WTC11 (cell line): Measurements from ENCODE around the gene SH3D19.

Experiments
- ATF2 ChIP-seq: sonication (generic); formaldehyde crosslinking; IDR thresholded peaks from 2 replicates; pipeline ENCODE4 v1.8.1; 2022; ENCODE audit warnings: low read depth, missing genetic modification reagents, borderline replicate concordance
- CREB1 ChIP-seq: sonication (generic); formaldehyde crosslinking; IDR thresholded peaks from 2 replicates; pipeline ENCODE4 v1.8.0; 2023; ENCODE audit warnings: mild to moderate bottlenecking, missing genetic modification reagents
- FOXK1 ChIP-seq: sonication (generic); formaldehyde crosslinking; IDR thresholded peaks from 2 replicates; pipeline ENCODE4 v1.8.0; 2022; ENCODE audit warnings: mild to moderate bottlenecking, moderate library complexity, missing genetic modification reagents
- MAX ChIP-seq: sonication (generic); formaldehyde crosslinking; IDR thresholded peaks from 2 replicates; pipeline ENCODE4 v1.8.0; 2022; ENCODE audit warnings: mild to moderate bottlenecking, missing genetic modification reagents
- MXD4 ChIP-seq: fragments of 250-450 bp; sonication (Bioruptor Pico); IDR thresholded peaks from 2 replicates; pipeline ENCODE4 v1.8.0; 2021; ENCODE audit warnings: mild to moderate bottlenecking, moderate library complexity, borderline replicate concordance
- TEAD1 ChIP-seq: sonication (generic); formaldehyde crosslinking; IDR thresholded peaks from 2 replicates; pipeline ENCODE4 v1.8.0; 2022; ENCODE audit warnings: mild to moderate bottlenecking, missing genetic modification reagents
- TEAD4 ChIP-seq: sonication (generic); formaldehyde crosslinking; IDR thresholded peaks from 2 replicates; pipeline ENCODE4 v1.8.0; 2022; ENCODE audit warnings: mild to moderate bottlenecking, missing genetic modification reagents
- USF2 ChIP-seq: sonication (generic); formaldehyde crosslinking; IDR thresholded peaks from 2 replicates; pipeline ENCODE4 v1.8.1; 2023; ENCODE audit warnings: mild to moderate bottlenecking, missing genetic modification reagents, moderate library complexity
- ZNF232 ChIP-seq: sonication (generic); formaldehyde crosslinking; IDR thresholded peaks from 2 replicates; pipeline ENCODE4 v1.8.0; 2022; ENCODE audit warnings: mild to moderate bottlenecking, missing genetic modification reagents
- TF ChIP-seq, protein P1 (sequence below): fragments of 200-600 bp; IDR thresholded peaks from 2 replicates; pipeline ENCODE4 v1.8.0; 2022; ENCODE audit warnings: antibody characterized with exemption
- TF ChIP-seq, protein P2 (sequence below): sonication (generic); formaldehyde crosslinking; IDR thresholded peaks from 2 replicates; pipeline ENCODE4 v1.8.0; 2023; ENCODE audit warnings: missing genetic modification reagents, mild to moderate bottlenecking, borderline replicate concordance

GRCh38 chr4:151195801-151196200 lies 129.6 kb downstream of the SH3D19 start:
- TF ChIP-seq TEAD4 (CRISPR knock-in tag) (no peak), TEAD1 (CRISPR knock-in tag) (no peak), ATF2 (CRISPR knock-in tag) (no peak), CREB1 (CRISPR knock-in tag) (no peak), FOXK1 (no peak), USF2 (no peak), MAX (CRISPR knock-in tag) (no peak), MXD4 (no peak), ZNF232 (CRISPR knock-in tag) (no peak)
- TF ChIP-seq, protein P1, sequence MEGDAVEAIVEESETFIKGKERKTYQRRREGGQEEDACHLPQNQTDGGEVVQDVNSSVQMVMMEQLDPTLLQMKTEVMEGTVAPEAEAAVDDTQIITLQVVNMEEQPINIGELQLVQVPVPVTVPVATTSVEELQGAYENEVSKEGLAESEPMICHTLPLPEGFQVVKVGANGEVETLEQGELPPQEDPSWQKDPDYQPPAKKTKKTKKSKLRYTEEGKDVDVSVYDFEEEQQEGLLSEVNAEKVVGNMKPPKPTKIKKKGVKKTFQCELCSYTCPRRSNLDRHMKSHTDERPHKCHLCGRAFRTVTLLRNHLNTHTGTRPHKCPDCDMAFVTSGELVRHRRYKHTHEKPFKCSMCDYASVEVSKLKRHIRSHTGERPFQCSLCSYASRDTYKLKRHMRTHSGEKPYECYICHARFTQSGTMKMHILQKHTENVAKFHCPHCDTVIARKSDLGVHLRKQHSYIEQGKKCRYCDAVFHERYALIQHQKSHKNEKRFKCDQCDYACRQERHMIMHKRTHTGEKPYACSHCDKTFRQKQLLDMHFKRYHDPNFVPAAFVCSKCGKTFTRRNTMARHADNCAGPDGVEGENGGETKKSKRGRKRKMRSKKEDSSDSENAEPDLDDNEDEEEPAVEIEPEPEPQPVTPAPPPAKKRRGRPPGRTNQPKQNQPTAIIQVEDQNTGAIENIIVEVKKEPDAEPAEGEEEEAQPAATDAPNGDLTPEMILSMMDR, result no peak
- TF ChIP-seq, protein P2, sequence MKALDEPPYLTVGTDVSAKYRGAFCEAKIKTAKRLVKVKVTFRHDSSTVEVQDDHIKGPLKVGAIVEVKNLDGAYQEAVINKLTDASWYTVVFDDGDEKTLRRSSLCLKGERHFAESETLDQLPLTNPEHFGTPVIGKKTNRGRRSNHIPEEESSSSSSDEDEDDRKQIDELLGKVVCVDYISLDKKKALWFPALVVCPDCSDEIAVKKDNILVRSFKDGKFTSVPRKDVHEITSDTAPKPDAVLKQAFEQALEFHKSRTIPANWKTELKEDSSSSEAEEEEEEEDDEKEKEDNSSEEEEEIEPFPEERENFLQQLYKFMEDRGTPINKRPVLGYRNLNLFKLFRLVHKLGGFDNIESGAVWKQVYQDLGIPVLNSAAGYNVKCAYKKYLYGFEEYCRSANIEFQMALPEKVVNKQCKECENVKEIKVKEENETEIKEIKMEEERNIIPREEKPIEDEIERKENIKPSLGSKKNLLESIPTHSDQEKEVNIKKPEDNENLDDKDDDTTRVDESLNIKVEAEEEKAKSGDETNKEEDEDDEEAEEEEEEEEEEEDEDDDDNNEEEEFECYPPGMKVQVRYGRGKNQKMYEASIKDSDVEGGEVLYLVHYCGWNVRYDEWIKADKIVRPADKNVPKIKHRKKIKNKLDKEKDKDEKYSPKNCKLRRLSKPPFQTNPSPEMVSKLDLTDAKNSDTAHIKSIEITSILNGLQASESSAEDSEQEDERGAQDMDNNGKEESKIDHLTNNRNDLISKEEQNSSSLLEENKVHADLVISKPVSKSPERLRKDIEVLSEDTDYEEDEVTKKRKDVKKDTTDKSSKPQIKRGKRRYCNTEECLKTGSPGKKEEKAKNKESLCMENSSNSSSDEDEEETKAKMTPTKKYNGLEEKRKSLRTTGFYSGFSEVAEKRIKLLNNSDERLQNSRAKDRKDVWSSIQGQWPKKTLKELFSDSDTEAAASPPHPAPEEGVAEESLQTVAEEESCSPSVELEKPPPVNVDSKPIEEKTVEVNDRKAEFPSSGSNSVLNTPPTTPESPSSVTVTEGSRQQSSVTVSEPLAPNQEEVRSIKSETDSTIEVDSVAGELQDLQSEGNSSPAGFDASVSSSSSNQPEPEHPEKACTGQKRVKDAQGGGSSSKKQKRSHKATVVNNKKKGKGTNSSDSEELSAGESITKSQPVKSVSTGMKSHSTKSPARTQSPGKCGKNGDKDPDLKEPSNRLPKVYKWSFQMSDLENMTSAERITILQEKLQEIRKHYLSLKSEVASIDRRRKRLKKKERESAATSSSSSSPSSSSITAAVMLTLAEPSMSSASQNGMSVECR (CRISPR knock-in tag), result no peak
